HEK293 (cell line): Measurements from ENCODE around the gene TGFB2.

Experiments used
- CTCF ChIA-PET: fragments of 350-600 bp; formaldehyde crosslinking; extraction: SDS; loops from one replicate; lab custom pipeline; 2021; ENCODE audit warnings: antibody characterized with exemption; lab: Yijun Ruan, JAX
- POLR2A ChIA-PET: fragments of 300-600 bp; formaldehyde crosslinking; extraction: SDS; loops from one replicate; lab custom pipeline; 2020; ENCODE audit warnings: antibody characterized with exemption, inconsistent platforms; lab: Yijun Ruan, JAX
- H3K27ac ChIP-seq: fragments of 200-500 bp; sonication (Bioruptor generic); 2 replicates; pipeline ENCODE4 v1.5.1; 2014; ENCODE audit warnings: low read depth, low read length, control low read depth, inconsistent platforms; ENCODE audit errors: extremely low read depth
- H3K36me3 ChIP-seq, 2 experiments: fragments of 200-500 bp in 1 of 2; sonication (Bioruptor generic) in 1 of 2; 1 replicate in 1 of 2; 2 replicates in 1 of 2; pipeline ENCODE4 v1.5.1; 2014 to 2017; ENCODE audit warnings: inconsistent platforms in 2 of 2, low read length in 2 of 2; ENCODE audit not compliant: control insufficient read depth in 2 of 2, insufficient read depth in 1 of 2
- H3K4me1 ChIP-seq: fragments of 200-500 bp; sonication (Bioruptor generic); 2 replicates; pipeline ENCODE4 v1.5.1; 2014; ENCODE audit warnings: mild to moderate bottlenecking, low read length, inconsistent platforms; ENCODE audit not compliant: control insufficient read depth, insufficient read depth
- H3K4me3 ChIP-seq: 2 replicates; pipeline ENCODE4 v1.5.1; 2011; ENCODE audit warnings: low read depth, mild to moderate bottlenecking, control low read depth, low read length, moderate library complexity
- H3K9me3 ChIP-seq: fragments of 200-500 bp; sonication (Bioruptor generic); 2 replicates; pipeline ENCODE4 v1.5.1; 2014; ENCODE audit warnings: low read depth, low read length, inconsistent platforms; ENCODE audit not compliant: control insufficient read depth, insufficient read depth
- EGR2 ChIP-seq: fragments of 450-650 bp; formaldehyde crosslinking; IDR thresholded peaks from 2 replicates; pipeline ENCODE4 v1.5.1; 2016; ENCODE audit warnings: low read depth, missing biosample characterization, missing genetic modification characterization
- GLI4 ChIP-seq: fragments of 450-650 bp; formaldehyde crosslinking; IDR thresholded peaks from 2 replicates; pipeline ENCODE4 v1.5.1; 2016; ENCODE audit warnings: missing biosample characterization, missing genetic modification characterization
- KLF8 ChIP-seq: fragments of 450-650 bp; formaldehyde crosslinking; IDR thresholded peaks from 2 replicates; pipeline ENCODE4 v1.5.1; 2016; ENCODE audit warnings: missing biosample characterization, missing genetic modification characterization
- SETDB1 ChIP-seq: IDR thresholded peaks from one replicate; pipeline ENCODE4 v1.6.1; 2017; ENCODE audit warnings: mild to moderate bottlenecking, low read length, moderate library complexity, mixed read lengths; ENCODE audit not compliant: insufficient read length
- TRIM28 ChIP-seq: IDR thresholded peaks from 2 replicates; pipeline ENCODE4 v1.6.1; 2011; ENCODE audit warnings: low read length, control low read depth, borderline replicate concordance
- YY1 ChIP-seq: fragments of 450-650 bp; formaldehyde crosslinking; IDR thresholded peaks from 2 replicates; pipeline ENCODE4 v1.5.1; 2018; ENCODE audit warnings: missing biosample characterization, missing genetic modification characterization
- ZBTB1 ChIP-seq: fragments of 450-650 bp; formaldehyde crosslinking; IDR thresholded peaks from 2 replicates; pipeline ENCODE4 v1.5.1; 2016; ENCODE audit warnings: missing biosample characterization, missing genetic modification characterization
- ZBTB7A ChIP-seq: fragments of 450-650 bp; formaldehyde crosslinking; IDR thresholded peaks from 2 replicates; pipeline ENCODE4 v1.5.1; 2016; ENCODE audit warnings: low read depth, missing biosample characterization, missing genetic modification characterization
- ZFP37 ChIP-seq: fragments of 450-650 bp; formaldehyde crosslinking; IDR thresholded peaks from 2 replicates; pipeline ENCODE4 v1.5.1; 2016; ENCODE audit warnings: missing biosample characterization, missing genetic modification characterization
- ZNF10 ChIP-seq: fragments of 450-650 bp; formaldehyde crosslinking; IDR thresholded peaks from 2 replicates; pipeline ENCODE4 v1.5.1; 2017; ENCODE audit warnings: missing biosample characterization, missing genetic modification characterization
- ZNF121 ChIP-seq: fragments of 450-650 bp; formaldehyde crosslinking; IDR thresholded peaks from 2 replicates; pipeline ENCODE4 v1.5.1; 2016; ENCODE audit warnings: missing biosample characterization, missing genetic modification characterization
- ZNF133 ChIP-seq: fragments of 450-650 bp; formaldehyde crosslinking; IDR thresholded peaks from 2 replicates; pipeline ENCODE4 v1.5.1; 2016; ENCODE audit warnings: missing biosample characterization, missing genetic modification characterization
- ZNF146 ChIP-seq: fragments of 450-650 bp; formaldehyde crosslinking; IDR thresholded peaks from 2 replicates; pipeline ENCODE4 v1.5.1; 2016; ENCODE audit warnings: missing biosample characterization, missing genetic modification characterization
- ZNF221 ChIP-seq: fragments of 450-650 bp; formaldehyde crosslinking; IDR thresholded peaks from 2 replicates; pipeline ENCODE4 v1.5.1; 2017; ENCODE audit warnings: missing biosample characterization, missing genetic modification characterization, borderline replicate concordance
- ZNF223 ChIP-seq: fragments of 450-650 bp; formaldehyde crosslinking; IDR thresholded peaks from 2 replicates; pipeline ENCODE4 v1.5.1; 2016; ENCODE audit warnings: missing biosample characterization, missing genetic modification characterization
- ZNF623 ChIP-seq: fragments of 450-650 bp; formaldehyde crosslinking; IDR thresholded peaks from 2 replicates; pipeline ENCODE4 v1.5.1; 2016; ENCODE audit warnings: missing biosample characterization, missing genetic modification characterization
- ZNF777 ChIP-seq: fragments of 450-650 bp; formaldehyde crosslinking; IDR thresholded peaks from 2 replicates; pipeline ENCODE4 v1.5.1; 2017; ENCODE audit warnings: missing biosample characterization, missing genetic modification characterization, borderline replicate concordance
- TF ChIP-seq, protein P1 (sequence below): fragments of 450-650 bp; formaldehyde crosslinking; IDR thresholded peaks from 2 replicates; pipeline ENCODE4 v1.5.1; 2016; ENCODE audit warnings: missing biosample characterization, missing genetic modification characterization
- TF ChIP-seq, protein P2 (sequence below): fragments of 450-650 bp; formaldehyde crosslinking; IDR thresholded peaks from 2 replicates; pipeline ENCODE4 v1.5.1; 2017; ENCODE audit warnings: missing biosample characterization, missing genetic modification characterization
- TF ChIP-seq, protein P3 (sequence below): fragments of 450-650 bp; formaldehyde crosslinking; IDR thresholded peaks from 2 replicates; pipeline ENCODE4 v1.5.1; 2016; ENCODE audit warnings: missing biosample characterization, missing genetic modification characterization, low read depth
- TF ChIP-seq, protein P4 (sequence below): fragments of 450-650 bp; IDR thresholded peaks from 2 replicates; pipeline ENCODE4 v1.5.1; 2018; ENCODE audit warnings: missing biosample characterization, mild to moderate bottlenecking, missing genetic modification characterization
- TF ChIP-seq, protein P5 (sequence below): fragments of 450-650 bp; formaldehyde crosslinking; IDR thresholded peaks from 2 replicates; pipeline ENCODE4 v1.5.1; 2016; ENCODE audit warnings: missing biosample characterization, missing genetic modification characterization
- TF ChIP-seq, protein P6 (sequence below): fragments of 450-650 bp; formaldehyde crosslinking; IDR thresholded peaks from 2 replicates; pipeline ENCODE4 v1.5.1; 2016; ENCODE audit warnings: missing biosample characterization, missing genetic modification characterization

The TGFB2 gene

DNA sequence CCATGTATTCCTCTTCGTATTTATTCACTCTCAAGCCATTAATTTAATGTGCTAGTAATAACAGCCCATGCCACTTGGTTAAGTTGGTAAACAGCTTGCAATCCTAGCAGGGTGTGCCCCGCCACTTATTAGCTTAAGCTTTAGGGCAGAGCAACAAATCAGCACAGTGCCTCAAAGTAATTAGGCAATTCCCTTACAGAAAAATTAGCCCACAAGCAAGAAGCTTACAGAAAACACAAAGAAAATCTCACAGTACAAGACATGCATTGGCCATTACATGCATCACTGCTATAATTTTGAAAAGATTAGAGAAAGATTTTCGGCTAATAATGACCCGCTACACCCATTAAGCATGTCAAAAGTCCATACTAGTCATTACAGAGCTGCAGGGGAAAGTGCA, 47.6 kb downstream of the TGFB2 start:
- H3K4me1 ChIP-seq, result no peaks in the 10 kb centered on the region
- POLR2A ChIA-PET, result no interaction called here
- H3K9me3 ChIP-seq, result no peaks in the 10 kb centered on the region
- CTCF ChIA-PET, result interaction anchor here (1.0 kb wide), 1 partner anchor 93 kb away, joined by 4 read pairs; no protein-coding TSS in a partner anchor
- TF ChIP-seq, protein P1, sequence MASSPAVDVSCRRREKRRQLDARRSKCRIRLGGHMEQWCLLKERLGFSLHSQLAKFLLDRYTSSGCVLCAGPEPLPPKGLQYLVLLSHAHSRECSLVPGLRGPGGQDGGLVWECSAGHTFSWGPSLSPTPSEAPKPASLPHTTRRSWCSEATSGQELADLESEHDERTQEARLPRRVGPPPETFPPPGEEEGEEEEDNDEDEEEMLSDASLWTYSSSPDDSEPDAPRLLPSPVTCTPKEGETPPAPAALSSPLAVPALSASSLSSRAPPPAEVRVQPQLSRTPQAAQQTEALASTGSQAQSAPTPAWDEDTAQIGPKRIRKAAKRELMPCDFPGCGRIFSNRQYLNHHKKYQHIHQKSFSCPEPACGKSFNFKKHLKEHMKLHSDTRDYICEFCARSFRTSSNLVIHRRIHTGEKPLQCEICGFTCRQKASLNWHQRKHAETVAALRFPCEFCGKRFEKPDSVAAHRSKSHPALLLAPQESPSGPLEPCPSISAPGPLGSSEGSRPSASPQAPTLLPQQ, result no peak
- TF ChIP-seq ZNF623 (tag by site-specific recombination) (no peak), ZNF777 (tag by site-specific recombination) (no peak), ZNF146 (tag by site-specific recombination) (no peak), ZNF223 (no peak), KLF8 (no peak), EGR2 (tag by site-specific recombination) (no peak), ZBTB1 (tag by site-specific recombination) (no peak), SETDB1 (no peak), TRIM28 (no peak), YY1 (no peak), ZBTB7A (tag by site-specific recombination) (no peak), ZNF133 (tag by site-specific recombination) (no peak), GLI4 (tag by site-specific recombination) (no peak)
- TF ChIP-seq, protein P2, sequence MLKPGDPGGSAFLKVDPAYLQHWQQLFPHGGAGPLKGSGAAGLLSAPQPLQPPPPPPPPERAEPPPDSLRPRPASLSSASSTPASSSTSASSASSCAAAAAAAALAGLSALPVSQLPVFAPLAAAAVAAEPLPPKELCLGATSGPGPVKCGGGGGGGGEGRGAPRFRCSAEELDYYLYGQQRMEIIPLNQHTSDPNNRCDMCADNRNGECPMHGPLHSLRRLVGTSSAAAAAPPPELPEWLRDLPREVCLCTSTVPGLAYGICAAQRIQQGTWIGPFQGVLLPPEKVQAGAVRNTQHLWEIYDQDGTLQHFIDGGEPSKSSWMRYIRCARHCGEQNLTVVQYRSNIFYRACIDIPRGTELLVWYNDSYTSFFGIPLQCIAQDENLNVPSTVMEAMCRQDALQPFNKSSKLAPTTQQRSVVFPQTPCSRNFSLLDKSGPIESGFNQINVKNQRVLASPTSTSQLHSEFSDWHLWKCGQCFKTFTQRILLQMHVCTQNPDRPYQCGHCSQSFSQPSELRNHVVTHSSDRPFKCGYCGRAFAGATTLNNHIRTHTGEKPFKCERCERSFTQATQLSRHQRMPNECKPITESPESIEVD (tag by site-specific recombination), result no peak
- TF ChIP-seq, protein P3, sequence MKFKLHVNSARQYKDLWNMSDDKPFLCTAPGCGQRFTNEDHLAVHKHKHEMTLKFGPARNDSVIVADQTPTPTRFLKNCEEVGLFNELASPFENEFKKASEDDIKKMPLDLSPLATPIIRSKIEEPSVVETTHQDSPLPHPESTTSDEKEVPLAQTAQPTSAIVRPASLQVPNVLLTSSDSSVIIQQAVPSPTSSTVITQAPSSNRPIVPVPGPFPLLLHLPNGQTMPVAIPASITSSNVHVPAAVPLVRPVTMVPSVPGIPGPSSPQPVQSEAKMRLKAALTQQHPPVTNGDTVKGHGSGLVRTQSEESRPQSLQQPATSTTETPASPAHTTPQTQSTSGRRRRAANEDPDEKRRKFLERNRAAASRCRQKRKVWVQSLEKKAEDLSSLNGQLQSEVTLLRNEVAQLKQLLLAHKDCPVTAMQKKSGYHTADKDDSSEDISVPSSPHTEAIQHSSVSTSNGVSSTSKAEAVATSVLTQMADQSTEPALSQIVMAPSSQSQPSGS (tag by site-specific recombination), result no peak
- TF ChIP-seq, protein P4, sequence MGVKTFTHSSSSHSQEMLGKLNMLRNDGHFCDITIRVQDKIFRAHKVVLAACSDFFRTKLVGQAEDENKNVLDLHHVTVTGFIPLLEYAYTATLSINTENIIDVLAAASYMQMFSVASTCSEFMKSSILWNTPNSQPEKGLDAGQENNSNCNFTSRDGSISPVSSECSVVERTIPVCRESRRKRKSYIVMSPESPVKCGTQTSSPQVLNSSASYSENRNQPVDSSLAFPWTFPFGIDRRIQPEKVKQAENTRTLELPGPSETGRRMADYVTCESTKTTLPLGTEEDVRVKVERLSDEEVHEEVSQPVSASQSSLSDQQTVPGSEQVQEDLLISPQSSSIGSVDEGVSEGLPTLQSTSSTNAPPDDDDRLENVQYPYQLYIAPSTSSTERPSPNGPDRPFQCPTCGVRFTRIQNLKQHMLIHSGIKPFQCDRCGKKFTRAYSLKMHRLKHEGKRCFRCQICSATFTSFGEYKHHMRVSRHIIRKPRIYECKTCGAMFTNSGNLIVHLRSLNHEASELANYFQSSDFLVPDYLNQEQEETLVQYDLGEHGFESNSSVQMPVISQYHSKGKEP (tag by site-specific recombination), result no peak
- TF ChIP-seq, protein P5, sequence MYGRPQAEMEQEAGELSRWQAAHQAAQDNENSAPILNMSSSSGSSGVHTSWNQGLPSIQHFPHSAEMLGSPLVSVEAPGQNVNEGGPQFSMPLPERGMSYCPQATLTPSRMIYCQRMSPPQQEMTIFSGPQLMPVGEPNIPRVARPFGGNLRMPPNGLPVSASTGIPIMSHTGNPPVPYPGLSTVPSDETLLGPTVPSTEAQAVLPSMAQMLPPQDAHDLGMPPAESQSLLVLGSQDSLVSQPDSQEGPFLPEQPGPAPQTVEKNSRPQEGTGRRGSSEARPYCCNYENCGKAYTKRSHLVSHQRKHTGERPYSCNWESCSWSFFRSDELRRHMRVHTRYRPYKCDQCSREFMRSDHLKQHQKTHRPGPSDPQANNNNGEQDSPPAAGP (tag by site-specific recombination), result no peak
- no peak overlapping the region for H3K27ac ChIP-seq
- H3K4me3 ChIP-seq, result no peak overlapping the region
- no peaks in the 10 kb centered on the region for H3K36me3 ChIP-seq

DNA sequence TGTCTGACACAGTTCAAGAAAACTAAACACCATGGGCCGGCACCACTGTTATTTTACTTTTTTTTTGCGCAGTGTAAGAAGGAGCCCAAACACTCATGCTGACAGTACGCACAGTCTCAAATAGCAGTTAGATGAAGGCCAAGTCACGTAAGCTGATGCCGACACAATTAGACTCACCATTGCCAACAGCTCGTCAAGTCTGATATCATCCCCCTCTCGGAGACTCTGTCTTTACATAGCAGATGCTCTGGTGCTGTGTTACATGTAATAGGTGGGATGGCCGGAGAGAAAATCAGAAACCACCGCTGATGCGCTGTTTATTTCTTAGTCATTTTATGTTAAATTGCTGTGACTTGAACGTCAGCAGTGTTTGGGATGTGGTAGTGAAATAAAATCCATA, 49.3 kb downstream of the TGFB2 start:
- Histone ChIP-seq H3K4me1 (no peaks in the 10 kb centered on the region), H3K27ac (no peak overlapping the region), H3K36me3 (no peaks in the 10 kb centered on the region), H3K9me3 (no peaks in the 10 kb centered on the region), H3K4me3 (no peak overlapping the region)
- TF ChIP-seq ZFP37 (tag by site-specific recombination), result no peak
- no peak for TF ChIP-seq ZNF121 (tag by site-specific recombination)
- TF ChIP-seq, protein P6, sequence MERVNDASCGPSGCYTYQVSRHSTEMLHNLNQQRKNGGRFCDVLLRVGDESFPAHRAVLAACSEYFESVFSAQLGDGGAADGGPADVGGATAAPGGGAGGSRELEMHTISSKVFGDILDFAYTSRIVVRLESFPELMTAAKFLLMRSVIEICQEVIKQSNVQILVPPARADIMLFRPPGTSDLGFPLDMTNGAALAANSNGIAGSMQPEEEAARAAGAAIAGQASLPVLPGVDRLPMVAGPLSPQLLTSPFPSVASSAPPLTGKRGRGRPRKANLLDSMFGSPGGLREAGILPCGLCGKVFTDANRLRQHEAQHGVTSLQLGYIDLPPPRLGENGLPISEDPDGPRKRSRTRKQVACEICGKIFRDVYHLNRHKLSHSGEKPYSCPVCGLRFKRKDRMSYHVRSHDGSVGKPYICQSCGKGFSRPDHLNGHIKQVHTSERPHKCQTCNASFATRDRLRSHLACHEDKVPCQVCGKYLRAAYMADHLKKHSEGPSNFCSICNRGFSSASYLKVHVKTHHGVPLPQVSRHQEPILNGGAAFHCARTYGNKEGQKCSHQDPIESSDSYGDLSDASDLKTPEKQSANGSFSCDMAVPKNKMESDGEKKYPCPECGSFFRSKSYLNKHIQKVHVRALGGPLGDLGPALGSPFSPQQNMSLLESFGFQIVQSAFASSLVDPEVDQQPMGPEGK (tag by site-specific recombination), result no peak
- no peak for TF ChIP-seq ZNF221 (tag by site-specific recombination)
- TF ChIP-seq ZNF10, result no peak
- no peak for TF ChIP-seq GLI4 (tag by site-specific recombination)
- ChIA-PET POLR2A (no interaction called here), CTCF (no interaction called here)
